ENCODE measurements around the gene KRT3. TPM values are rescaled to one million over a fixed set of nuclear protein-coding genes. Genes with fewer than 3 reads are reported as not detected.

The KRT3 gene
- total RNA-seq, 1 experiment from 2014 or later = not detected

GRCh38 chr12:52794479-52795331 is 1.2 kb downstream of the KRT3 start:
- BruUV-seq (replicated peaks) = no TSS peak
- ChIA-PET CTCF (no interaction called here), POLR2A (ENCODE audit: low non-redundant PET) (no interaction called here)
- Histone ChIP-seq H3K4me1 (ENCODE audit: insufficient read depth, low read length, poor library complexity, severe bottlenecking) (no peaks in the 10 kb centered on the region), H3K9me3 (ENCODE audit: low read depth, low read length, poor library complexity, severe bottlenecking) (no peaks in the 10 kb centered on the region), H3K27me3 (replicated peaks; ENCODE audit: insufficient read depth, low read depth, low read length, poor library complexity) (no peaks in the 10 kb centered on the region), H3K36me3 (ENCODE audit: insufficient read depth, low read length, poor library complexity, severe bottlenecking) (no peaks in the 10 kb centered on the region), H3K4me3 (ENCODE audit: low read depth, low read length, poor library complexity, severe bottlenecking) (no peak overlapping the region), H3K27ac (ENCODE audit: low read depth, low read length, poor library complexity, severe bottlenecking) (no peak overlapping the region)
- no peak for TF ChIP-seq CTCF (conservative IDR thresholded peaks at IDR 0.05; ENCODE audit: low read depth, low read length)
- no peak for TF ChIP-seq EZH2 (IDR thresholded peaks at IDR 0.05; ENCODE audit: borderline replicate concordance, low read depth, low read length, poor library complexity, severe bottlenecking)
- DNase-seq (ENCODE audit: low spot score) = no peak
- intact Hi-C loops (cut with micrococcal nuclease; ENCODE audit: unreplicated experiment) = no loop called here

- no peaks in the 10 kb centered on the region for H3K27me3 ChIP-seq (replicated peaks; ENCODE audit: insufficient read depth, low read depth, low read length, poor library complexity)
- no peaks in the 10 kb centered on the region for H3K4me1 ChIP-seq (ENCODE audit: insufficient read depth, low read length, poor library complexity, severe bottlenecking)
- POLR2A ChIA-PET (ENCODE audit: low non-redundant PET) = no interaction called here
- TF ChIP-seq EZH2 (IDR thresholded peaks at IDR 0.05; ENCODE audit: borderline replicate concordance, low read depth, low read length, poor library complexity, severe bottlenecking) (no peak), CTCF (conservative IDR thresholded peaks at IDR 0.05; ENCODE audit: low read depth, low read length) (no peak)
- H3K4me3 ChIP-seq (ENCODE audit: low read depth, low read length, poor library complexity, severe bottlenecking) = no peak overlapping the region
- BruUV-seq (replicated peaks) = no TSS peak
- DNase-seq (ENCODE audit: low spot score) = no peak
- intact Hi-C loops (cut with micrococcal nuclease; ENCODE audit: unreplicated experiment) = no loop called here
- H3K36me3 ChIP-seq (ENCODE audit: insufficient read depth, low read length, poor library complexity, severe bottlenecking) = no peaks in the 10 kb centered on the region
- no peak overlapping the region for H3K27ac ChIP-seq (ENCODE audit: low read depth, low read length, poor library complexity, severe bottlenecking)
- no peaks in the 10 kb centered on the region for H3K9me3 ChIP-seq (ENCODE audit: low read depth, low read length, poor library complexity, severe bottlenecking)
- CTCF ChIA-PET = no interaction called here
Measured at GRCh38 chr12:52792185-52793029, 3.5 kb downstream of the KRT3 start.

DNA sequence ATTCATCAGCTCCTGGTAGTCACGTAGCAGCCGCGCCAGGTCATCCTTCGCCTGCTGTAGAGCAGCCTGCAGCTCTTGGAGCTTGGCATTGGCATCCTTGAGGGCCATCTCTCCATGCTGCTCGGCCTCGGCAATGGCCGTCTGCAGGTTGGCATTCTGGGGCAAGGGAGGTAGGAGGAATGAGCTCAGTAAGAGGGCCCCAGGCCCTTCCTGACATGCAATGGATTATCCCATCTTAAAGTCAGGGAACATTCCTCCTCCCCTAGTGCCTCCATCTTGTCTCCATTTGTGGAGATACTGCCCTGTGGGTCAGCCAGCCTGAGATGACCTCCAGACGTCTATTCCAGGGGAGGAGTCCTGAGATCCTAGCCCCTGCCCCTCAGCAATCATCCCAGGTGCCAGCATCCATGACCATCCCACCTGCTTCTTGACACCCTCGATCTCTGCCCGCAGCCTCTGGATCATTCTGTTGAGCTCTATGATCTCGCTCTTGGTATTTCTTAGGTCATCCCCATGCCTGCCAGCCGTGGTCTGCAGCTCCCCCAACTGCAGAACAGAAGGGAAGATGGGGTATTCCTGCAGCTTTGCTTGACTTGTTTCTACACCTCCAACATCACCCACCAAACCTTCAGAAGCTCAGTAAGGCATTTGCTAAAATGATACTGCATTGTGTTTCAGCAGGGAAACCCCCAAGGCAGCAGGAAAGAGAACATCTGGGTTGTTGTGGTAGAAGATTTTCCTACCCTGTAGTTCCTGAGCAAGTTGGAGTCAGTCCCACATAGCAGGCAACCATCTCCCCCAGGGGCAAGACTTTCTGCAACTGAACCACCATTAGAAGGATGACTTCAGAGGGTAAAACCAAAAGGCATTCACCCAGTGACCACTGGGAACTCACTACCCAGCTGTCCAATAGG is 4.4 kb downstream of the KRT3 start:
- H3K27ac ChIP-seq (ENCODE audit: low read depth, low read length, poor library complexity, severe bottlenecking) = no peak overlapping the region
- intact Hi-C loops (cut with micrococcal nuclease; ENCODE audit: unreplicated experiment) = no loop called here
- DNase-seq (ENCODE audit: low spot score) = no peak
- no TSS peak for BruUV-seq (replicated peaks)
- ChIA-PET CTCF (no interaction called here), POLR2A (ENCODE audit: low non-redundant PET) (no interaction called here)
- no peak for TF ChIP-seq EZH2 (IDR thresholded peaks at IDR 0.05; ENCODE audit: borderline replicate concordance, low read depth, low read length, poor library complexity, severe bottlenecking)
- TF ChIP-seq CTCF (conservative IDR thresholded peaks at IDR 0.05; ENCODE audit: low read depth, low read length) = no peak
- no peaks in the 10 kb centered on the region for H3K9me3 ChIP-seq (ENCODE audit: low read depth, low read length, poor library complexity, severe bottlenecking)
- H3K27me3 ChIP-seq (replicated peaks; ENCODE audit: insufficient read depth, low read depth, low read length, poor library complexity) = no peaks in the 10 kb centered on the region
- H3K36me3 ChIP-seq (ENCODE audit: insufficient read depth, low read length, poor library complexity, severe bottlenecking) = no peaks in the 10 kb centered on the region
- H3K4me3 ChIP-seq (ENCODE audit: low read depth, low read length, poor library complexity, severe bottlenecking) = no peak overlapping the region
- H3K4me1 ChIP-seq (ENCODE audit: insufficient read depth, low read length, poor library complexity, severe bottlenecking) = no peaks in the 10 kb centered on the region
